GM18858 (cell line): ENCODE results near the gene LRAT.
"Not testable (repeated sequence)": the region's sequence is repeated elsewhere in the genome, so short reads cannot be mapped to it uniquely, and the experiment has no call there.

Experiments used
- ATAC-seq: cut with Tn5 transposase; IDR thresholded peaks from one replicate; pipeline ENCODE4 v1.9.1; 2021; ENCODE audit not compliant: unreplicated experiment

Gene LRAT

GRCh38 chr4:154743683-154744340 lies at the start of gene LRAT:
TSS of gene LRAT (plus strand) at chr4:154744000. CDS start at chr4:154744327, 327 bp downstream.
- ATAC-seq, result no peak

- ATAC-seq, result no peak
These were observed 35.9 kb upstream of the LRAT start for GRCh38 chr4:154707877-154708276.

- no peak for ATAC-seq
These were observed 34.2 kb upstream of the LRAT start for GRCh38 chr4:154709550-154709949.

- ATAC-seq, result no peak
These were observed 32.3 kb upstream of the LRAT start for GRCh38 chr4:154711522-154711921.

- no peak for ATAC-seq
These were observed 29.3 kb upstream of the LRAT start for GRCh38 chr4:154714339-154715040.

GRCh38 chr4:154719087-154719486 lies 24.7 kb upstream of the LRAT start:
- ATAC-seq, result no peak

GRCh38 chr4:154720123-154720522 lies 23.7 kb upstream of the LRAT start:
- ATAC-seq, result peak; percentile 87

- ATAC-seq, result no peak
These were observed 23.1 kb upstream of the LRAT start for GRCh38 chr4:154720618-154721267.

- ATAC-seq, result no peak
These were observed 21.5 kb upstream of the LRAT start for GRCh38 chr4:154722262-154722661.

- ATAC-seq, result not testable (repeated sequence)
These were observed 20.2 kb upstream of the LRAT start for GRCh38 chr4:154723601-154724000.

- ATAC-seq, result no peak
These were observed 16.3 kb upstream of the LRAT start for GRCh38 chr4:154727540-154727939.

- ATAC-seq, result no peak
These were observed 12.0 kb upstream of the LRAT start for GRCh38 chr4:154731756-154732155.

- no peak for ATAC-seq
These were observed 11.1 kb upstream of the LRAT start for GRCh38 chr4:154732669-154733068.

GRCh38 chr4:154736770-154737169 lies 7.0 kb upstream of the LRAT start:
- ATAC-seq, result no peak

- no peak for ATAC-seq
These were observed 5.4 kb upstream of the LRAT start for GRCh38 chr4:154738426-154738825.

GRCh38 chr4:154739111-154739510 lies 4.7 kb upstream of the LRAT start:
- no peak for ATAC-seq

- ATAC-seq, result no peak
These were observed 3.3 kb upstream of the LRAT start for GRCh38 chr4:154740462-154740861.

GRCh38 chr4:154741131-154741665 lies 2.6 kb upstream of the LRAT start:
- no peak for ATAC-seq

- ATAC-seq, result no peak
These were observed 1.6 kb upstream of the LRAT start for GRCh38 chr4:154741922-154742850.

- no peak for ATAC-seq
These were observed 634 bp downstream of the LRAT start for GRCh38 chr4:154744341-154744926.
